Sigmoid colon (tissue), 4 donors: ENCODE results near the gene LSM14A.

ENCODE experiments used
- POLR2A ChIP-seq, 2 donors: fragments of 450-650 bp; IDR thresholded peaks; one replicate each; pipeline ENCODE4 v1.6.1; 2016; ENCODE audit warnings: antibody characterized with exemption in 2 of 2, mild to moderate bottlenecking in 2 of 2, moderate library complexity in 2 of 2
- POLR2AphosphoS5 ChIP-seq, 4 donors: sonication (generic); formaldehyde crosslinking; IDR thresholded peaks; one replicate each; pipeline ENCODE4 v1.6.1; 2017; ENCODE audit warnings: antibody characterized with exemption in 4 of 4
- TF ChIP-seq, protein P1 (sequence below), 4 experiments: fragments of 450-650 bp in 3 of 4; fragments of 200-600 bp in 1 of 4; IDR thresholded peaks; one replicate each; pipeline ENCODE4 v1.5.1; 2016 to 2019; ENCODE audit warnings: antibody characterized with exemption in 4 of 4, mild to moderate bottlenecking in 3 of 4, moderate library complexity in 2 of 4

- TF ChIP-seq POLR2AphosphoS5 (IDR thresholded peaks at IDR 0.05) = no peak
- TF ChIP-seq, protein P1, sequence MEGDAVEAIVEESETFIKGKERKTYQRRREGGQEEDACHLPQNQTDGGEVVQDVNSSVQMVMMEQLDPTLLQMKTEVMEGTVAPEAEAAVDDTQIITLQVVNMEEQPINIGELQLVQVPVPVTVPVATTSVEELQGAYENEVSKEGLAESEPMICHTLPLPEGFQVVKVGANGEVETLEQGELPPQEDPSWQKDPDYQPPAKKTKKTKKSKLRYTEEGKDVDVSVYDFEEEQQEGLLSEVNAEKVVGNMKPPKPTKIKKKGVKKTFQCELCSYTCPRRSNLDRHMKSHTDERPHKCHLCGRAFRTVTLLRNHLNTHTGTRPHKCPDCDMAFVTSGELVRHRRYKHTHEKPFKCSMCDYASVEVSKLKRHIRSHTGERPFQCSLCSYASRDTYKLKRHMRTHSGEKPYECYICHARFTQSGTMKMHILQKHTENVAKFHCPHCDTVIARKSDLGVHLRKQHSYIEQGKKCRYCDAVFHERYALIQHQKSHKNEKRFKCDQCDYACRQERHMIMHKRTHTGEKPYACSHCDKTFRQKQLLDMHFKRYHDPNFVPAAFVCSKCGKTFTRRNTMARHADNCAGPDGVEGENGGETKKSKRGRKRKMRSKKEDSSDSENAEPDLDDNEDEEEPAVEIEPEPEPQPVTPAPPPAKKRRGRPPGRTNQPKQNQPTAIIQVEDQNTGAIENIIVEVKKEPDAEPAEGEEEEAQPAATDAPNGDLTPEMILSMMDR (IDR thresholded peaks at IDR 0.05) = no peak
- TF ChIP-seq POLR2A (IDR thresholded peaks at IDR 0.05) = no peak
Measured at GRCh38 chr19:34135821-34136611, 36.3 kb upstream of the LSM14A start.
